GM06990 (cell line): Measurements from ENCODE around the gene IGFBP5.

ENCODE experiments used
- DNase-seq: peaks from one replicate; pipeline ENCODE4 v3.0.0-alpha.2; 2011; ENCODE audit not compliant: insufficient read length; ENCODE audit errors: extremely low read depth
- H3K27me3 ChIP-seq: replicated peaks from 2 replicates; pipeline ENCODE4 v1.6.0; 2011; ENCODE audit warnings: low read length; ENCODE audit not compliant: control insufficient read depth, insufficient read depth
- H3K36me3 ChIP-seq: 2 replicates; pipeline ENCODE4 v1.5.1; 2011; ENCODE audit warnings: low read length; ENCODE audit not compliant: control insufficient read depth, insufficient read depth
- H3K4me3 ChIP-seq: replicated peaks from 2 replicates; pipeline ENCODE4 v1.5.1; 2011; ENCODE audit warnings: low read depth, mild to moderate bottlenecking, control low read depth, low read length
- CTCF ChIP-seq: IDR thresholded peaks from 2 replicates; pipeline ENCODE4 v1.5.1; 2011; ENCODE audit warnings: low read length, control low read depth, mild to moderate bottlenecking, inconsistent platforms; ENCODE audit not compliant: insufficient read depth, poor library complexity, severe bottlenecking

IGFBP5 gene

GRCh38 chr2:216696751-216697560 is 1.6 kb upstream of the IGFBP5 start:
- Histone ChIP-seq H3K4me3 (no peak overlapping the region), H3K36me3 (no peaks in the 10 kb centered on the region), H3K27me3 (peaks cover 3% of the 10 kb centered on the region; the same call in 1 of the 2 replicates)
- TF ChIP-seq CTCF = peak; percentile 28
- DNase-seq = no peak

GRCh38 chr2:216696321-216696720 is 972 bp upstream of the IGFBP5 start:
- no peak for TF ChIP-seq CTCF
- Histone ChIP-seq H3K36me3 (no peaks in the 10 kb centered on the region), H3K27me3 (peaks cover 3% of the 10 kb centered on the region; the same call in 1 of the 2 replicates), H3K4me3 (no peak overlapping the region)
- no peak for DNase-seq

GRCh38 chr2:216694826-216695217 is 527 bp downstream of the IGFBP5 start:
- no peak overlapping the region for H3K4me3 ChIP-seq
- no peaks in the 10 kb centered on the region for H3K36me3 ChIP-seq
- no peak for DNase-seq
- no peak for TF ChIP-seq CTCF
- peaks cover 1% of the 10 kb centered on the region; the same call in 1 of the 2 replicates for H3K27me3 ChIP-seq

- H3K27me3 ChIP-seq = peaks cover 1% of the 10 kb centered on the region; the same call in 1 of the 2 replicates
- H3K4me3 ChIP-seq = no peak overlapping the region
- DNase-seq = peak; percentile 22
- H3K36me3 ChIP-seq = no peaks in the 10 kb centered on the region
- no peak for TF ChIP-seq CTCF
These were observed 1.1 kb downstream of the IGFBP5 start for GRCh38 chr2:216694082-216694825.

GRCh38 chr2:216693414-216694080 is 1.8 kb downstream of the IGFBP5 start:
- H3K36me3 ChIP-seq = no peaks in the 10 kb centered on the region
- TF ChIP-seq CTCF = no peak
- H3K4me3 ChIP-seq = peak overlapping the region; percentile 52; the same call in 1 of the 2 replicates
- peaks cover 1% of the 10 kb centered on the region; the same call in 1 of the 2 replicates for H3K27me3 ChIP-seq
- no peak for DNase-seq
